DMS114 treated with DMSO at 0.1 percent for 48 hours (cell line): ENCODE data around the gene CCT8L2.
"Not testable (repeated sequence)": the region's sequence is repeated elsewhere in the genome, so short reads cannot be mapped to it uniquely, and the experiment has no call there.

ENCODE experiments used
- DNase-seq: peaks from one replicate; lab custom pipeline; 2025; ENCODE audit not compliant: unreplicated experiment; lab: John Stamatoyannopoulos, UW

The CCT8L2 gene

GRCh38 chr22:16592710-16593109 is at the start of gene CCT8L2:
TSS of gene CCT8L2 (minus strand) at chr22:16592810. CDS start at chr22:16592550, 260 bp downstream.
- DNase-seq, result not testable (repeated sequence)

GRCh38 chr22:16635442-16635841 is 42.8 kb upstream of the CCT8L2 start:
- DNase-seq, result not testable (repeated sequence)

- DNase-seq, result not testable (repeated sequence)
Observed at GRCh38 chr22:16634092-16634491, 41.5 kb upstream of the CCT8L2 start.

- not testable (repeated sequence) for DNase-seq
Observed at GRCh38 chr22:16628476-16628875, 35.9 kb upstream of the CCT8L2 start.

GRCh38 chr22:16625018-16625417 is 32.4 kb upstream of the CCT8L2 start:
- DNase-seq, result not testable (repeated sequence)

- not testable (repeated sequence) for DNase-seq
Observed at GRCh38 chr22:16623595-16623994, 31.0 kb upstream of the CCT8L2 start.

GRCh38 chr22:16617516-16617915 is 24.9 kb upstream of the CCT8L2 start:
- DNase-seq, result not testable (repeated sequence)

- DNase-seq, result not testable (repeated sequence)
Observed at GRCh38 chr22:16616390-16616938, 23.9 kb upstream of the CCT8L2 start.

GRCh38 chr22:16615606-16616245 is 23.1 kb upstream of the CCT8L2 start:
- not testable (repeated sequence) for DNase-seq

- no peak for DNase-seq
Observed at GRCh38 chr22:16609548-16610261, 17.1 kb upstream of the CCT8L2 start.

- no peak for DNase-seq
Observed at GRCh38 chr22:16608931-16609330, 16.3 kb upstream of the CCT8L2 start.

- DNase-seq, result not testable (repeated sequence)
Observed at GRCh38 chr22:16604257-16604998, 11.8 kb upstream of the CCT8L2 start.

- DNase-seq, result not testable (repeated sequence)
Observed at GRCh38 chr22:16603770-16604242, 11.2 kb upstream of the CCT8L2 start.

- no peak for DNase-seq
Observed at GRCh38 chr22:16603448-16603768, 10.8 kb upstream of the CCT8L2 start.

GRCh38 chr22:16602728-16603447 is 10.3 kb upstream of the CCT8L2 start:
- DNase-seq, result not testable (repeated sequence)

GRCh38 chr22:16602224-16602727 is 9.7 kb upstream of the CCT8L2 start:
- DNase-seq, result not testable (repeated sequence)

GRCh38 chr22:16601437-16602223 is 9.0 kb upstream of the CCT8L2 start:
- no peak for DNase-seq

GRCh38 chr22:16600644-16601436 is 8.2 kb upstream of the CCT8L2 start:
- not testable (repeated sequence) for DNase-seq

GRCh38 chr22:16599648-16600047 is 7.0 kb upstream of the CCT8L2 start:
- not testable (repeated sequence) for DNase-seq
